SK-N-SH (cell line): ENCODE measurements around the gene STYXL1. TPM values are rescaled to one million over a fixed set of nuclear protein-coding genes. Genes with fewer than 3 reads are reported as not detected.

ENCODE experiments used
- CTCF ChIA-PET: fragments of 300-600, 350-600 bp; formaldehyde crosslinking; extraction: SDS; loops from one replicate; lab custom pipeline; 2021; lab: Yijun Ruan, JAX
- POLR2A ChIA-PET: fragments of 350-600 bp; sonication (Branson Sonifier 250); formaldehyde crosslinking; extraction: SDS; loops from one replicate; lab custom pipeline; 2020; ENCODE audit warnings: antibody characterized with exemption, inconsistent platforms; lab: Yijun Ruan, JAX
- DNase-seq: peaks from one replicate; pipeline ENCODE4 v3.0.0; 2012
- H2AFZ ChIP-seq: fragments of 200-600 bp; sonication (generic); 2 replicates; pipeline ENCODE4 v1.8.1; 2016; ENCODE audit warnings: antibody characterized with exemption, mild to moderate bottlenecking, low read depth
- H3F3A ChIP-seq: fragments of 200-600 bp; sonication (generic); replicated peaks from 2 replicates; pipeline ENCODE3; 2016; ENCODE audit warnings: antibody characterized with exemption, mild to moderate bottlenecking; ENCODE audit not compliant: insufficient read depth
- H3K27ac ChIP-seq, 2 experiments: fragments of 200-500 bp in 1 of 2; fragments of 200-600 bp in 1 of 2; sonication (Bioruptor generic) in 1 of 2; sonication (generic), shearing (Covaris generic) in 1 of 2; 2 replicates each; pipeline versions ENCODE4 v1.5.1 to v1.6.1; 2014 to 2016; ENCODE audit warnings: low read depth in 2 of 2, inconsistent platforms in 1 of 2, low read length in 1 of 2, mild to moderate bottlenecking in 1 of 2, mixed read lengths in 1 of 2
- H3K27me3 ChIP-seq: fragments of 200-600 bp; sonication (generic), shearing (Covaris generic); 2 replicates; pipeline ENCODE4 v1.6.1; 2016; ENCODE audit warnings: mixed run types; ENCODE audit not compliant: insufficient read depth
- H3K36me3 ChIP-seq, 2 experiments: fragments of 200-500 bp in 1 of 2; fragments of 200-600 bp in 1 of 2; sonication (Bioruptor generic) in 1 of 2; sonication (generic) in 1 of 2; replicated peaks in 1 of 2; 2 replicates each; pipeline versions ENCODE3 to v1.5.1; 2014 to 2016; ENCODE audit warnings: low read length in 1 of 2, mild to moderate bottlenecking in 1 of 2; ENCODE audit not compliant: insufficient read depth in 2 of 2, control insufficient read depth in 1 of 2
- H3K4me1 ChIP-seq, 2 experiments: fragments of 200-500 bp in 1 of 2; fragments of 200-600 bp in 1 of 2; sonication (Bioruptor generic) in 1 of 2; sonication (generic), shearing (Covaris generic) in 1 of 2; 2 replicates each; pipeline versions ENCODE4 v1.5.1 to v1.6.1; 2014 to 2016; ENCODE audit warnings: low read depth in 1 of 2, low read length in 1 of 2, mixed run types in 1 of 2; ENCODE audit not compliant: insufficient read depth in 2 of 2, control insufficient read depth in 1 of 2
- H3K4me2 ChIP-seq: fragments of 200-600 bp; sonication (generic), shearing (Covaris generic); 2 replicates; pipeline ENCODE4 v1.6.1; 2017; ENCODE audit warnings: mixed run types
- H3K4me3 ChIP-seq, 2 experiments: fragments of 200-500 bp in 1 of 2; fragments of 200-600 bp in 1 of 2; sonication (Bioruptor generic) in 1 of 2; sonication (generic), shearing (Covaris generic) in 1 of 2; 2 replicates each; pipeline versions ENCODE4 v1.5.1 to v1.8.1; 2014 to 2016; ENCODE audit warnings: low read depth in 2 of 2, inconsistent platforms in 1 of 2, low read length in 1 of 2, mild to moderate bottlenecking in 1 of 2, mixed read lengths in 1 of 2, moderate library complexity in 1 of 2
- H3K79me2 ChIP-seq: fragments of 200-600 bp; sonication (generic); 2 replicates; pipeline ENCODE4 v1.8.1; 2017; ENCODE audit warnings: mild to moderate bottlenecking; ENCODE audit not compliant: insufficient read depth
- H3K9ac ChIP-seq: fragments of 200-600 bp; sonication (generic); 2 replicates; pipeline ENCODE4 v1.6.1; 2017; ENCODE audit warnings: mixed run types
- H3K9me2 ChIP-seq: fragments of 200-600 bp; sonication (generic); 2 replicates; pipeline ENCODE4 v1.6.1; 2017; ENCODE audit warnings: mixed run types
- H3K9me3 ChIP-seq: fragments of 200-600 bp; sonication (generic); 2 replicates; pipeline ENCODE4 v1.6.1; 2017; ENCODE audit warnings: mixed run types, mild to moderate bottlenecking, moderate library complexity
- H4K20me1 ChIP-seq: fragments of 200-600 bp; sonication (generic); 2 replicates; pipeline ENCODE4 v1.6.1; 2017; ENCODE audit warnings: mild to moderate bottlenecking, mixed run types; ENCODE audit not compliant: insufficient read depth
- CHD2 ChIP-seq: fragments of 150-350 bp; IDR thresholded peaks from 2 replicates; pipeline ENCODE4 v1.6.1; 2018; ENCODE audit warnings: low read length; ENCODE audit not compliant: partially characterized antibody
- CTCF ChIP-seq: fragments of 200-600 bp; sonication (generic); IDR thresholded peaks from 2 replicates; pipeline ENCODE4 v1.6.1; 2017; ENCODE audit warnings: antibody characterized with exemption, mild to moderate bottlenecking, moderate library complexity
- EZH2phosphoT487 ChIP-seq: fragments of 200-600 bp; sonication (generic); IDR thresholded peaks from 2 replicates; pipeline ENCODE4 v1.6.1; 2017; ENCODE audit warnings: low read depth, mixed run types, mild to moderate bottlenecking, antibody characterized with exemption, moderate library complexity, borderline replicate concordance
- GABPA ChIP-seq: IDR thresholded peaks from 2 replicates; pipeline ENCODE4 v1.4.0; 2012; ENCODE audit warnings: low read depth, mild to moderate bottlenecking
- IRF3 ChIP-seq: fragments of 150-350 bp; IDR thresholded peaks from 2 replicates; pipeline ENCODE4 v1.6.1; 2016; ENCODE audit warnings: mild to moderate bottlenecking, low read depth, low read length
- JUND ChIP-seq: IDR thresholded peaks from 2 replicates; pipeline ENCODE4 v1.4.0; 2012
- MEF2A ChIP-seq: IDR thresholded peaks from 2 replicates; pipeline ENCODE4 v1.4.0; 2012; ENCODE audit warnings: low read depth, borderline replicate concordance
- NRF1 ChIP-seq: IDR thresholded peaks from 2 replicates; pipeline ENCODE4 v1.6.1; 2012; ENCODE audit warnings: low read depth, mild to moderate bottlenecking, low read length
- PBX3 ChIP-seq: IDR thresholded peaks from 2 replicates; pipeline ENCODE4; 2012
- POLR2AphosphoS5 ChIP-seq: IDR thresholded peaks from 2 replicates; pipeline ENCODE4 v1.6.1; 2012; ENCODE audit warnings: low read depth, low read length
- RAD21 ChIP-seq: IDR thresholded peaks from 2 replicates; pipeline ENCODE4 v1.6.1; 2012; ENCODE audit warnings: mild to moderate bottlenecking, low read length
- SMC3 ChIP-seq: IDR thresholded peaks from 2 replicates; pipeline ENCODE4 v1.6.1; 2012; ENCODE audit warnings: low read depth, low read length, improper control_type of control experiment
- TAF1 ChIP-seq: IDR thresholded peaks from 2 replicates; pipeline ENCODE4 v1.6.1; 2012; ENCODE audit warnings: low read depth, mild to moderate bottlenecking, low read length, moderate library complexity, borderline replicate concordance
- WGBS: methylation state at CpG from one replicate; pipeline ENCODE4 v1.1.6; 2017; ENCODE audit warnings: low lambda C conversion rate; 5-methylcytosine and 5-hydroxymethylcytosine counted together
- polyA plus RNA-seq, 3 experiments: library from polyadenylated mRNA; depleted of rRNA; stranded (reverse); fragments of >200 nt; gene quantifications; 2 replicates each; pipeline ENCODE4 v1.2.3, GENCODE V29; 2012

Gene STYXL1
- polyA plus RNA-seq, 1 of the 3 experiments (the other 2 are of a cell fraction) = 86.6 TPM

GRCh38 chr7:76071316-76072242 is 23.8 kb upstream of the STYXL1 start:
- WGBS = 93% methylated on average over 47 of the region's 47 CpGs
- DNase-seq = peak; percentile 15
- Histone ChIP-seq H3K9ac (no peak overlapping the region), H4K20me1 (0 out of 2 replicates have a peak, but pooled peaks cover 4% of the 10 kb centered on the region), H3K4me3 (no peak overlapping the region), H3F3A (peaks cover 24% of the 10 kb centered on the region), H2AFZ (no peak overlapping the region), H3K79me2 (no peaks in the 10 kb centered on the region), H3K4me1 (no peaks in the 10 kb centered on the region), H3K36me3 (peaks cover 4 to 8% of the 10 kb centered on the region in 2 experiments), H3K27ac (no peak overlapping the region), H3K9me3 (no peaks in the 10 kb centered on the region), H3K4me2 (no peak overlapping the region), H3K9me2 (no peaks in the 10 kb centered on the region), H3K27me3 (no peaks in the 10 kb centered on the region)
- CTCF ChIA-PET = interaction anchor here (1.2 to 1.3 kb wide), 4 partner anchors 10 to 107 kb away, joined by 3 to 4 read pairs (median 3); no protein-coding TSS in a partner anchor
- POLR2A ChIA-PET = interaction anchor here (0.6 kb wide), 1 partner anchor 74 kb away, joined by 4 read pairs; no protein-coding TSS in a partner anchor
- no peak for TF ChIP-seq PBX3
- TF ChIP-seq JUND = no peak
- no peak for TF ChIP-seq POLR2AphosphoS5
- TF ChIP-seq TAF1 = no peak
- no peak for TF ChIP-seq EZH2phosphoT487
- TF ChIP-seq CHD2 = no peak
- TF ChIP-seq CTCF = no peak
- no peak for TF ChIP-seq IRF3
- TF ChIP-seq SMC3 = no peak
- no peak for TF ChIP-seq MEF2A
- TF ChIP-seq RAD21 = no peak
- TF ChIP-seq GABPA = no peak
- TF ChIP-seq NRF1 = no peak
